GM18519 (cell line): ENCODE data around the gene ZNF358.

Source experiments
- ATAC-seq: cut with Tn5 transposase; IDR thresholded peaks from one replicate; pipeline ENCODE4 v1.9.1; 2021; ENCODE audit warnings: mild to moderate bottlenecking, moderate library complexity; ENCODE audit not compliant: unreplicated experiment, low FRiP score

The ZNF358 gene

DNA sequence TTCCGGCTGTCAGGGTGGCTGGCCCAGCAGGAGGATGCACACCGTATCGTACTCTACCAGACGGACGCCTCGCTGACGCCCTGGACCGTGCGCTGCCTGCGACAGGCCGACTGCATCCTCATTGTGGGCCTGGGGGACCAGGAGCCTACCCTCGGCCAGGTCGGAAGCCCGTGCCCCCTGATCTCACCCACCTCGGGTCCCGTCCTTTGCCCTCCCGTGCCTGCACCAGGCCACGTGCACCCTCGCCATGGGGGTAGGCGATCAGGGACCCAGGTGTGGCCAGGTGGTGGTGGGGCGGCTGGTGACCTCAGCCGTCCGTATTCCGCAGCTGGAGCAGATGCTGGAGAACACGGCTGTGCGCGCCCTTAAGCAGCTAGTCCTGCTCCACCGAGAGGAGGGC lies 38.7 kb downstream of the ZNF358 start:
- ATAC-seq, result no peak

DNA sequence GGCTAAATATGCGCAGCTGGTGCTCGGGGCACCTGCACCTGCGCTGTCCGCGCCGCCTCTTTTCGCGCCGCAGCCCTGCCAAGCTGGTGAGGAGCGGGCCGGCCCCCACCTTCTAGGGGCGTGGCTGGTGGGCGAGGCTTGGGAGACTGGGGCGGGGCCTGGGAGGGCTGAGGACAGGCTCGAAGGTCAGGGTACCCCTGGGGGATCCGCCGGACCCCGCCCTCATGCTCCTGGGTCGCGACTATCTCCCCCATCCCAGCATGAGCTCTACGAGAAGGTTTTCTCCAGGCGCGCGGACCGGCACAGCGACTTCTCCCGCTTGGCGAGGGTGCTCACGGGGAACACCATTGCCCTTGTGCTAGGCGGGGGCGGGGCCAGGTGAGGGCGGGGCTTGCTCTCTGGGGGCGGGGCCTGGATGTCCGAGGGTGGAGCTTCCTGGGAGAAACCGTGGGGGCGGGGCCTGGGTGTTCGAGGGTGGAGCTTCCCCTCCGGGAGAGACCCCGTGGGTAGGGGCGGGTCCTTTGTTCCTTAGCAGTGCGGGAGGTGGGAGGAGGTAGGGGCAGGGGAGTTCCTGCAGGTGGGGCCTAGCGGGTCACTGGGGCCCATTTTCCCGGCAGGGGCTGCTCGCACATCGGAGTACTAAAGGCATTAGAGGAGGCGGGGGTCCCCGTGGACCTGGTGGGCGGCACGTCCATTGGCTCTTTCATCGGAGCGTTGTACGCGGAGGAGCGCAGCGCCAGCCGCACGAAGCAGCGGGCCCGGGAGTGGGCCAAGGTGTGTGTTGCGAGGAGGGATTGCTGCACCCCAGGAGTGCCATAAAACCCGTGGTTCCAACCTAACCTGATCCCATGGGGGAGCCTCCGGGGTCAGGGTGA lies 39.3 kb downstream of the ZNF358 start:
- no peak for ATAC-seq

DNA sequence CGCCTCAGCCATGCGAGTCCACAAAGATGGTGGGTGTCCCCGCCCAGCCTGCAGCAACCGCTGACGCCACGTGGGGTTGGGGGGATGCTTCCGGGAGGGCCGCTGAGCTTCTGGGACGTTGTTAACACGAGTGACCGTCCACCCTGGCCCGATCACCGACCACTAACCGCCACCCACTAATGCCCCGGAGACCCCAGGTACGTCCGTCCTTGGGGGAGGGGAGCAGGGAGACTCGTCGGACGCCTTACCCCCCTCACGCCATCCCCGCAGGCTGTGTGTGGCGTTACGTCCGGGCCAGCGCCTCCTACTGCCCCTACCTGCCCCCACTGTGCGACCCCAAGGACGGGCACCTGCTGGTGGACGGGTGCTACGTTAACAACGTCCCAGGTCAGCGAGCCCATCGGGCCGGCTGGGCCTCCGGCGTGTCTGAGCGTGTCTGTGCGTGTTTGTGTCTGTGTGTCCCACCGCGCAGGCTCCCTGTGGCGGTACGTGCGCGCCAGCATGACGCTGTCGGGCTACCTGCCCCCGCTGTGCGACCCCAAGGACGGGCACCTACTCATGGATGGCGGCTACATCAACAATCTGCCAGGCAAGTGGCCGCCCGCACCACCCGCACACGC lies 40.9 kb downstream of the ZNF358 start:
- ATAC-seq, result no peak

DNA sequence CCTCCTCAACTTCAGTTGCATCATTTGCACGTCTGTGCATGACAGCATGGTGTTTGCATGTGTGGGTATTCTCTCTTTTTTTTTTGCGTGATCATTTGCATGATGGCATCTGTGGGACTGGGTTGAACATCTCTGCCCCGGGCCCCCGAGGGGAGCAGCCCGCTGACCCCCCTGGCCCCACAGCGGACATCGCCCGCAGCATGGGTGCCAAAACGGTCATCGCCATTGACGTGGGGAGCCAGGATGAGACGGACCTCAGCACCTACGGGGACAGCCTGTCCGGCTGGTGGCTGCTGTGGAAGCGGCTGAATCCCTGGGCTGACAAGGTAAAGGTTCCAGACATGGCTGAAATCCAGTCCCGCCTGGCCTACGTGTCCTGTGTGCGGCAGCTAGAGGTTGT lies 42.8 kb downstream of the ZNF358 start:
- no peak for ATAC-seq

DNA sequence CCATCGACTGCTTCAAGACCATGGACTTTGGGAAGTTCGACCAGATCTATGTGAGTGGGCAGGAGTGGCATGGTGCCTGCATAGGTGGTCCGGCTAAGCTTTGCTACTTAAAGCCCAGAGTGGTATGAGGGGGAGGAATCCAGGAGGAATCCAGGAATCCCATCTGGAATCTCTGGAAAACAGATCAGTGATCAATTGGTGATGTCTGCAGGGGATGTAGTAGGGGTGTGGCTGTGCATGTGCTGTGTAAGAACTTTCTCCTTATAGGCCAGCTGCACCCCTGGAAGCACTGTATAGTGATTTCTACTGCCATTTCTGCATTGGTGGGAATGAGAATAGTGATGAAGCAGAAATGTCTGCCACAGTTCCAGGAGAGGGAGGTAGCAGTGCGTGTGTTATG lies 43.2 kb downstream of the ZNF358 start:
- no peak for ATAC-seq

DNA sequence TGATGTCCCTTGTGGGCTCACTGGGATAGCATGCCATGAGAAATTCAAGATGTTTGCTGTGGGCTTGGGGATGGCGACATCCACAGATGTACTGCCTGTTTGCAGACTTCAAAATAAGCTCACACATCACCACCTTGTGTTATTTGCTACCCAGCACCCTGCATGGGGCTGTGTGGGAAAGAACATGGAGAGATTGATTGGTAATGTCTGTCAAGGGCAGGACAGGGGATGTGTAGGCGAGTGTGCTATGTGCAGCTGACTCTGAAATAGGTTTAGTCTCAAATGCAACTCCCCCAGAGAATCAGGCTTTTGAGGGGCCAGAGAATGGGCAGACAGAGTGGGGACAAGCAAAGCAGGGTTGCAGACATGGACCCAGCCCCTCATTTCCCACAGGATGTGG lies 44.4 kb downstream of the ZNF358 start:
- no peak for ATAC-seq

DNA sequence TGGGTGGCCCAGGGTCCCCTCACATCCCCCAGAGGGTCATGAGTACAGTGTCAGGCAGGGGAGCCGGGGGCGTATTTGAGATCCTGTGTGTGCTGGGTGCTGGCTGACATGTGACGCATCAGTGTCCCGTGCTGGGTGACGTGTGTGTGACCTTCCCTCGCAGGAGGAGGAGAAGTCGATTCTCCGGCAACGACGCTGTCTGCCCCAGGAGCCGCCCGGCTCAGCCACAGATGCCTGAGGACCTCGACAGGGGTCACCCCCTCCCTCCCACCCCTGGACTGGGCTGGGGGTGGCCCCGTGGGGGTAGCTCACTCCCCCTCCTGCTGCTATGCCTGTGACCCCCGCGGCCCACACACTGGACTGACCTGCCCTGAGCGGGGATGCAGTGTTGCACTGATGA lies 45.4 kb downstream of the ZNF358 start:
- no peak for ATAC-seq

DNA sequence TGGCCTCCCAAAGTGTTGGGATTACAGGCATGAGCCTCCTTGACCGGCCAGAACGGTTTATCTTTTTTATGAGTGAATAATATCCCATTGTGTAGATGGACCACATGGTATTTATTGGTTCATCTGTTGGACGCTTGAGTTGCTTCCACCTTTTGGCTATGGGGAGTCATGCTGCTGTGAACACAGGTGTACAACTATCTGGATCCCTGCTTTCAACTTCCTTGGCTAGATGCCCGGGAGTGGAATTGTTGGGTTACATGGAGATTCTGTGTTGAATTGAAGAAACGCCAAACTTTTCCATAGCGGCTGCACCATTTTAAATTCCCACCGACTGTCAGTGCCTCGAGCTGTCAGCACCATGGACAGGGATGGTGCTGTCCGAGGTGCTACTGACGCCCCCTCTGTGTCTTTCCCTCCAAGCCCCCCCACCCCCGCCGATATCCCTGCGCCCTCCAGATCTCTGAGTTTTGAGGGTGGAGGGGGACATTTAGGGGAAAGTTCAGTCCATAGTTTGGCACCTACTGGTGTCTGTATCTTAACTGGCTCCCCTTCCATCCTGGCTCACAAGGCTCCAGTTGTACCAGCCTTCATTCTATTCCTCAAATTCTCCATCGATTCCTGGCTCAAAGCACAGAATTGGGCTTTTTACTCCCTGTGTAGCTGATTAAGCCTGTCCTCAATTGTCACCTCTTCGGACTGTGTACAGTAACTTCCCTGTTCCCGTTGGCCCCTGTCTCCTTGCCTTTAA lies 46.9 kb downstream of the ZNF358 start:
- no peak for ATAC-seq

DNA sequence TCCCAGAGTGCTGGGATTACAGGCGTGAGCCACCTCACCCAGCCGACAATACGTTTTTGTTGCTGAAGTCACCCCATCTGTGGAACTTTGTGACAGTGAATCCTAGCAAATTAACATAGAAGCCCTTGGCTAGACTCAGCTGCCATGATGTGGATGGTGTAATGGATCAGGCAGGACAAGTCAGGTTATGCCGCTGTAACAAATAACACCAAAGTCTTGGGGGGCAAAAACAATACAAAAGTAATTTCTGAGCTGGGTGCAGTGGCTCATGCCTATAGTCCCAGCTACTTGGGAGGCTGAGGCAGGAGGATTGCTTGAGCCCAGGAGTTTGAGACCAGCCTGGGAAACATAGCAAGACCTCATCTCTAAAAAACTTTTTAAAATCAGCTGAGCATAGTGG lies 49.0 kb downstream of the ZNF358 start:
- ATAC-seq, result no peak

DNA sequence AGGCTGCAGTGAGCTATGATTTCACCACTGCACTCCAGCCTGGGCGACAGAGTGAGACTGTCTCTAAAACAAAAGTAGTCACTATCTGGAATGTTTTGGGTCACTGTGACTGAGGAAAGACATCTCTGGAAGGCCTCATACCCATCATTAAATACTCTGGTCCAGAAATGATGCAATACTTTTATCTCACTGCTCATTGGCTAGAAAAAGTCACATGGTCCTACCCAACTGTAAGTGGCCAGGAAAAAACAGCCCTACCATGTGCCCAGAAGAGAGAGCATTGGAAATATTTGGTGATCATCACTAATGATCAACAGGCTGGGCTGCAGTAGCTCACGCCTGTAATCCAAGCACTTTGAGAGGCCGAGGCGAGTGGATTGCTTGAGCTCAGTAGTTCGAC lies 49.4 kb downstream of the ZNF358 start:
- ATAC-seq, result no peak
